Glomerular visceral epithelial cell (primary cell): ENCODE data around the gene USE1.
A peak's percentile ranks its signal among the peaks of the same experiment; 100 is the strongest.
"Not testable (repeated sequence)": the region's sequence is repeated elsewhere in the genome, so short reads cannot be mapped to it uniquely, and the experiment has no call there.

Experiments used
- DNase-seq: peaks from one replicate; pipeline ENCODE4 v3.0.0-alpha.2; 2016; ENCODE audit errors: extremely low spot score

USE1 gene

GRCh38 chr19:17215127-17215971 is at the start of gene USE1:
TSS of gene USE1 (plus strand) at chr19:17215357. CDS start at chr19:17215406, 49 bp downstream.
- peak; percentile 94 for DNase-seq

- DNase-seq: no peak
Observed at GRCh38 chr19:17165715-17166114, 49.4 kb upstream of the USE1 start.

- DNase-seq: no peak
Observed at GRCh38 chr19:17170538-17171297, 44.4 kb upstream of the USE1 start.

GRCh38 chr19:17171874-17172273 is 43.3 kb upstream of the USE1 start:
- DNase-seq: no peak

- DNase-seq: no peak
Observed at GRCh38 chr19:17172624-17173345, 42.4 kb upstream of the USE1 start.

- no peak for DNase-seq
Observed at GRCh38 chr19:17178291-17178690, 36.9 kb upstream of the USE1 start.

- no peak for DNase-seq
Observed at GRCh38 chr19:17180997-17181702, 34.0 kb upstream of the USE1 start.

- no peak for DNase-seq
Observed at GRCh38 chr19:17183271-17183761, 31.8 kb upstream of the USE1 start.

GRCh38 chr19:17183858-17184321 is 31.3 kb upstream of the USE1 start:
- no peak for DNase-seq

GRCh38 chr19:17184371-17184841 is 30.8 kb upstream of the USE1 start:
- DNase-seq: no peak

- no peak for DNase-seq
Observed at GRCh38 chr19:17185590-17185989, 29.6 kb upstream of the USE1 start.

- DNase-seq: not testable (repeated sequence)
Observed at GRCh38 chr19:17191736-17192135, 23.4 kb upstream of the USE1 start.

GRCh38 chr19:17192751-17193150 is 22.4 kb upstream of the USE1 start:
- DNase-seq: no peak

GRCh38 chr19:17194608-17195007 is 20.5 kb upstream of the USE1 start:
- no peak for DNase-seq

GRCh38 chr19:17195106-17195505 is 20.1 kb upstream of the USE1 start:
- DNase-seq: no peak

- no peak for DNase-seq
Observed at GRCh38 chr19:17196610-17197009, 18.5 kb upstream of the USE1 start.

GRCh38 chr19:17197666-17198065 is 17.5 kb upstream of the USE1 start:
- DNase-seq: no peak

GRCh38 chr19:17200408-17201079 is 14.6 kb upstream of the USE1 start:
- no peak for DNase-seq

- no peak for DNase-seq
Observed at GRCh38 chr19:17202249-17202648, 12.9 kb upstream of the USE1 start.

GRCh38 chr19:17202713-17203112 is 12.4 kb upstream of the USE1 start:
- no peak for DNase-seq
